ENCODE measurements around the gene SELENOS.
A peak's percentile ranks its signal among the peaks of the same experiment; 100 is the strongest.
"Not testable (repeated sequence)": the region's sequence is repeated elsewhere in the genome, so short reads cannot be mapped to it uniquely, and the experiment has no call there.

Gene SELENOS

GRCh38 chr15:101296418-101297405 is 19.4 kb upstream of the SELENOS start:
- no peak for TF ChIP-seq CTCF (IDR thresholded peaks at IDR 0.05; ENCODE audit: insufficient read depth, low read length, poor library complexity, severe bottlenecking)
- H3K36me3 ChIP-seq (ENCODE audit: control insufficient read depth, insufficient read depth, low read length) = no peaks in the 10 kb centered on the region; the same call in 1 of the 2 replicates
- no peak overlapping the region for H3K4me3 ChIP-seq (replicated peaks; ENCODE audit: low read depth, low read length)
- no peak for DNase-seq (ENCODE audit: extremely low read depth, insufficient read length)
- no peaks in the 10 kb centered on the region for H3K27me3 ChIP-seq (replicated peaks; ENCODE audit: control insufficient read depth, insufficient read depth, low read length)

- Histone ChIP-seq H3K27me3 (replicated peaks; ENCODE audit: control insufficient read depth, insufficient read depth, low read length) (no peaks in the 10 kb centered on the region), H3K36me3 (ENCODE audit: control insufficient read depth, insufficient read depth, low read length) (no peaks in the 10 kb centered on the region; the same call in 1 of the 2 replicates), H3K4me3 (replicated peaks; ENCODE audit: low read depth, low read length) (peak overlapping the region; percentile 85)
- DNase-seq (ENCODE audit: extremely low read depth, insufficient read length) = no peak
- no peak for TF ChIP-seq CTCF (IDR thresholded peaks at IDR 0.05; ENCODE audit: insufficient read depth, low read length, poor library complexity, severe bottlenecking)
Measured at GRCh38 chr15:101295607-101296161, 18.4 kb upstream of the SELENOS start.

GRCh38 chr15:101294731-101295606 is 17.7 kb upstream of the SELENOS start, which contains the start of gene SNRPA1:
Gene SNRPA1 (minus strand): TSS chr15:101295248. CDS start chr15:101295178, 70 bp downstream.
- H3K36me3 ChIP-seq (ENCODE audit: control insufficient read depth, insufficient read depth, low read length) = peaks cover 4% of the 10 kb centered on the region; the same call in 1 of the 2 replicates
- TF ChIP-seq CTCF (IDR thresholded peaks at IDR 0.05; ENCODE audit: insufficient read depth, low read length, poor library complexity, severe bottlenecking) = no peak
- peak; percentile 97 for DNase-seq (ENCODE audit: extremely low read depth, insufficient read length)

GRCh38 chr15:101293122-101293521 is 15.8 kb upstream of the SELENOS start:
- no peaks in the 10 kb centered on the region for H3K27me3 ChIP-seq (replicated peaks; ENCODE audit: control insufficient read depth, insufficient read depth, low read length)
- TF ChIP-seq CTCF (IDR thresholded peaks at IDR 0.05; ENCODE audit: insufficient read depth, low read length, poor library complexity, severe bottlenecking) = no peak
- no peak for DNase-seq (ENCODE audit: extremely low read depth, insufficient read length)
- H3K4me3 ChIP-seq (replicated peaks; ENCODE audit: low read depth, low read length) = peak overlapping the region; percentile 85
- H3K36me3 ChIP-seq (ENCODE audit: control insufficient read depth, insufficient read depth, low read length) = peaks cover 6% of the 10 kb centered on the region; the same call in 1 of the 2 replicates

More at GRCh38 chr15:101294731-101295606, 17.7 kb upstream of the SELENOS start, which contains the start of gene SNRPA1:
- Histone ChIP-seq H3K27me3 (replicated peaks; ENCODE audit: control insufficient read depth, insufficient read depth, low read length) (no peaks in the 10 kb centered on the region), H3K4me3 (replicated peaks; ENCODE audit: low read depth, low read length) (peak within 1 kb of the TSS; percentile 85)

- peak; percentile 65 for TF ChIP-seq CTCF (IDR thresholded peaks at IDR 0.05; ENCODE audit: insufficient read depth, low read length, poor library complexity, severe bottlenecking)
- H3K27me3 ChIP-seq (replicated peaks; ENCODE audit: control insufficient read depth, insufficient read depth, low read length) = no peaks in the 10 kb centered on the region
- no peak overlapping the region for H3K4me3 ChIP-seq (replicated peaks; ENCODE audit: low read depth, low read length)
- DNase-seq (ENCODE audit: extremely low read depth, insufficient read length) = no peak
- H3K36me3 ChIP-seq (ENCODE audit: control insufficient read depth, insufficient read depth, low read length) = peaks cover 19% of the 10 kb centered on the region
Measured at GRCh38 chr15:101288905-101289513, 11.7 kb upstream of the SELENOS start.

GRCh38 chr15:101287342-101287741 is 10.1 kb upstream of the SELENOS start:
- not testable (repeated sequence) for H3K27me3 ChIP-seq (replicated peaks; ENCODE audit: control insufficient read depth, insufficient read depth, low read length); H3K4me3 ChIP-seq (replicated peaks; ENCODE audit: low read depth, low read length); DNase-seq (ENCODE audit: extremely low read depth, insufficient read length)
- H3K36me3 ChIP-seq (ENCODE audit: control insufficient read depth, insufficient read depth, low read length) = peaks cover 20% of the 10 kb centered on the region

All from GM06990 (cell line).